ENCODE results near the gene BICDL2. TPM values are rescaled to one million over a fixed set of nuclear protein-coding genes. Genes with fewer than 3 reads are reported as not detected.
"Not testable (repeated sequence)": the region's sequence is repeated elsewhere in the genome, so short reads cannot be mapped to it uniquely, and the experiment has no call there.

BICDL2 gene, protein sequence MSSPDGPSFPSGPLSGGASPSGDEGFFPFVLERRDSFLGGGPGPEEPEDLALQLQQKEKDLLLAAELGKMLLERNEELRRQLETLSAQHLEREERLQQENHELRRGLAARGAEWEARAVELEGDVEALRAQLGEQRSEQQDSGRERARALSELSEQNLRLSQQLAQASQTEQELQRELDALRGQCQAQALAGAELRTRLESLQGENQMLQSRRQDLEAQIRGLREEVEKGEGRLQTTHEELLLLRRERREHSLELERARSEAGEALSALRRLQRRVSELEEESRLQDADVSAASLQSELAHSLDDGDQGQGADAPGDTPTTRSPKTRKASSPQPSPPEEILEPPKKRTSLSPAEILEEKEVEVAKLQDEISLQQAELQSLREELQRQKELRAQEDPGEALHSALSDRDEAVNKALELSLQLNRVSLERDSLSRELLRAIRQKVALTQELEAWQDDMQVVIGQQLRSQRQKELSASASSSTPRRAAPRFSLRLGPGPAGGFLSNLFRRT
- total RNA-seq (not detected), polyA plus RNA-seq (not detected)

DNA sequence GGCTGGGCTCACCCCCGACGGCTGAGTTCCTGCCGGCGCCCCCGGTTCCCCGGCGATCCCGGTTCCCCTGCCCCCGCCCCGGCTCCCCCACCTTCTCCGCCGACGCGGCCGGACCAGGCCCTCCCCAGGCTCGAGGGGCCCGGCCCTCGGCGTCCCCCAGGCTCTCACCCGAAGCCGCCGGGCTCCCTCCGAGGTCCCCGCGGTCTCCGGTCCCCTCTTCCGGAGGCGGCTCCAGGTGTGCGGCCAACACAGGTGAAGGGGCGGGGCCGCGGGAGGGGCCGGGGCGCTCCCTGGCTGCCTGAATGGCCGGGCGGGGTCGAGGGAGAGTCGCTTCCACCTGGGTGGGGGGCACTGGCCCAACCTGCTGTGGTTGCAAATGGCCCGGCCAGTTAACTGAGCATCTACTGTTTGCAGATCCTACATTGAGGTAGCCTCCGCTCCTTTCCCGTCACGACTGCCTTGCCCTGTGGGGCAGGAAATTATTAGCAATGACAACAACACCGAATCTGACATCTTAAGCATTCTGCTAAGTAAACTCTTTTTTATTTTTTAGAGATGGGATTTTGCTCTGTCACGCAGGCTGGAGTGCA, at the start of gene BICDL2:
Gene BICDL2, minus strand, starts transcription at position 219 of the 590 bp plus-strand sequence. CDS start 1,448 bp downstream, outside the sequence.
- H3K4me1 ChIP-seq (ENCODE audit: control insufficient read depth, insufficient read depth, low read length, poor library complexity, severe bottlenecking): peaks cover 16% of the 10 kb centered on the region
- DNase-seq (no peak), ATAC-seq (ENCODE audit: low read depth in 2 of 2) (no peak)
- no peaks in the 10 kb centered on the region for H3K9me3 ChIP-seq (ENCODE audit: control insufficient read depth in 2 of 2, low read length in 2 of 2)
- H3K36me3 ChIP-seq (ENCODE audit: control insufficient read depth, insufficient read depth, low read length): no peaks in the 10 kb centered on the region
- peaks cover 44% of the 10 kb centered on the region for H3K27me3 ChIP-seq (ENCODE audit: control insufficient read depth, insufficient read depth, low read length)
- Mint-ChIP-seq H3K36me3 (no peaks in the 10 kb centered on the region), H3K27me3 (peaks cover 84% of the 10 kb centered on the region), H3K4me1 (peaks cover 0 to 12% (median 1%) of the 10 kb centered on the region in 4 donors), H3K4me3 (peak within 1 kb of the TSS in 2 of 4 donors; percentile 22 to 70), H3K27ac (no peak within 1 kb of the TSS), H3K9me3 (peaks cover 0 to 7% (median 0%) of the 10 kb centered on the region in 7 donors)
- H3K4me3 ChIP-seq (ENCODE audit: low read depth, low read length): no peak within 1 kb of the TSS
- H3K27ac ChIP-seq (ENCODE audit: insufficient read depth, low read length, poor library complexity, severe bottlenecking): no peak within 1 kb of the TSS

DNA sequence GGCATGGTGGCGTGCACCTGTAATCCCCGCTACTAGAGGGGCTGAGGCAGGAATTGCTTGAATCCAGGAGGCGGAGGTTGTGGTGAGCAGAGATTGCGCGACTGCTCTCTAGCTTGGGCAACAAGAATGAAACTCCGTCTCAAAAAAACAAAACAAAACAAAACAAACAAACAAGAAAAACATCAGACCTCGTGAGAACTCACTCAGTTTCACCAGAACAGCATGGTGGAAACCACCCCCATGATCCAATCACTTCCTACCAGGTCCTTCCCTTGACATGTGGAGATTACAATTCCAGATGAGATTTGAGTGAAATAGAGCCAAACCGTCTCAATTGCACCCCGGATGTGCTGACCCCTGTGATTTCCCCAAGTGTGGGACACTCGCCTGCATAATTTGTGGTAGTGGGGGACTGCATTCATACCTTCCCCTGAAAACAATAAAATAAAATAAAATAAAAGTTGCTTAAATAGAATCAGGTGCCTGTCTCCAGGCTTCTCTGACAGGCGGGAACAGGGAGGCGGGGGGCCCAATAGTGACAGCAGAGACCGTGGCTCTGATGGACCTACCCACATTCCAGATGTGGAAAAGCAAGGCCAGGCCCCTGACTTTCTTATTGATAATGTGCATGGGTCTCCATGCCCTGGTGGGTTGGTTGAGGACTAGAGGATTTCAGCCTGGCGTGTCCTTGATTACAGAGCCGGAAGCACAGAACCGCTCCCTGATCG, 49.3 kb upstream of the BICDL2 start:
- H3K4me1 ChIP-seq (ENCODE audit: control insufficient read depth, insufficient read depth, low read length, poor library complexity, severe bottlenecking): peaks cover 26% of the 10 kb centered on the region
- H3K36me3 ChIP-seq (ENCODE audit: control insufficient read depth, insufficient read depth, low read length): no peaks in the 10 kb centered on the region
- peaks cover 5 to 64% (median 28%) of the 10 kb centered on the region in 4 donors for H3K4me1 Mint-ChIP-seq
- H3K27me3 ChIP-seq (ENCODE audit: control insufficient read depth, insufficient read depth, low read length): no peaks in the 10 kb centered on the region
- ATAC-seq (ENCODE audit: low read depth in 2 of 2) (no peak), DNase-seq (no peak)
- H3K9me3 ChIP-seq (ENCODE audit: control insufficient read depth in 2 of 2, low read length in 2 of 2): no peaks in the 10 kb centered on the region
- peak overlapping the region; percentile 53 to 90 (median 76) for H3K4me3 Mint-ChIP-seq
- H3K4me3 ChIP-seq (ENCODE audit: low read depth, low read length): peak overlapping the region; percentile 48
- no peaks in the 10 kb centered on the region for H3K9me3 Mint-ChIP-seq
- H3K36me3 Mint-ChIP-seq: no peaks in the 10 kb centered on the region
- H3K27ac ChIP-seq (ENCODE audit: insufficient read depth, low read length, poor library complexity, severe bottlenecking): peak overlapping the region; percentile 37
- H3K27me3 Mint-ChIP-seq: no peaks in the 10 kb centered on the region
- H3K27ac Mint-ChIP-seq: peak overlapping the region; percentile 71 to 86 (median 73)

DNA sequence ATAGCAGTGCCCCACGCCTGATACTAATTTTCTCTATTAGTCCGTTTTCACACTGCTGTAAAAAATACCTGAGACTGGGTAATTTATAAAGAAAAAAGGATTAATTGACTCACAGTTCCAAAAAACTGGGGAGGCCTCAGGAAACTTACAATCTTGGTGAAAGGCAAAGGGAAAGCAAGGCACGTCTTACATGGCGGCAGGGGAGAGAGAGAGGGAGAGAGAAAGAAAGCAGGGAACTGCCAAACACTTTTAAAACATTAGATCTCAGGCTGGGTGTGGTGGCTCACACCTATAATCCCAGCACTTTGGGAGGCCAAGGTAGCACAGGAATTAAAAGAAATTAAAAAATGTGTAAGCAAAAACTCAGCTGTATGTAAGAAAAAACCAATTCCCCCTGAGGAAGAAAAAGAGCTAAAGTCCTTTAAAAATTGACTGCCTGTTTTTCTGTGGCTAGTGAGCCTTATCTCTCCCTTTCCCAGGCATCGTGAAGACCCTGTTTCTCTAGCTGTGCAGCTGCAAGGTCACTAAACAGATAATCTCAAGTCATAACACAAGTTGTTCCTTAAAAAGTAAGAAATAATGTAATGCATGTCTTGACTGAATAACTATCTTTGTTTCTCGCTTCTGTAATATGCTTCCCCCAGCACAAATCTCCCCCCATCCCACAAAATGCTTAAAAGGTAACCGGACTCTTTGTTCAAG, 48.4 kb upstream of the BICDL2 start:
- Mint-ChIP-seq H3K36me3 (no peaks in the 10 kb centered on the region), H3K9me3 (peaks cover 0 to 3% (median 0%) of the 10 kb centered on the region in 7 donors), H3K27me3 (no peaks in the 10 kb centered on the region), H3K4me1 (peaks cover 5 to 68% (median 31%) of the 10 kb centered on the region in 4 donors), H3K4me3 (peak overlapping the region; percentile 26 to 90 (median 62)), H3K27ac (peak overlapping the region; percentile 53 to 73 (median 71))
- Histone ChIP-seq H3K27ac (ENCODE audit: insufficient read depth, low read length, poor library complexity, severe bottlenecking) (no peak overlapping the region), H3K4me3 (ENCODE audit: low read depth, low read length) (peak overlapping the region; percentile 39), H3K36me3 (ENCODE audit: control insufficient read depth, insufficient read depth, low read length) (no peaks in the 10 kb centered on the region), H3K4me1 (ENCODE audit: control insufficient read depth, insufficient read depth, low read length, poor library complexity, severe bottlenecking) (peaks cover 29% of the 10 kb centered on the region), H3K9me3 (ENCODE audit: control insufficient read depth in 2 of 2, low read length in 2 of 2) (no peaks in the 10 kb centered on the region), H3K27me3 (ENCODE audit: control insufficient read depth, insufficient read depth, low read length) (no peaks in the 10 kb centered on the region)
- ATAC-seq (ENCODE audit: low read depth in 2 of 2) (no peak), DNase-seq (no peak)

DNA sequence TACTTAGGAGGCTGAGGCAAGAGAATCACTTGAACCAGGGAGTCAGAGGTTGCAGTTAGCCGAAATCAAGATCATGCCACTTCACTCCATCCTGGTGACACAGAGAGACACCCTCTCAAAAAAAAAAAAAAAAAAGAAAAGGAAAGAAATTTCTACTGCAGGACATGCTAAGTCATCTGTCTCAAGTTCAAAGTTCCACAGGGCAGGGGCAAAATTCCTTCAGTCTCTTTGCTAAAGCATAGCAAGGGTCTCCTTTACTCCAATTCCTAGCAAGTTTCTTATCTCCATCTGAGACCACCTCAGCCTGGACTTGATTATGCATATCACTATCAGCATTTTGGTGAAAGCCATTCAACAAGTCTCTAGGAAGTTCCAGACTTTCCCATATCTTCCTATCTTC, 47.7 kb upstream of the BICDL2 start:
- H3K4me1 ChIP-seq (ENCODE audit: control insufficient read depth, insufficient read depth, low read length, poor library complexity, severe bottlenecking): peaks cover 29% of the 10 kb centered on the region
- no peak for ATAC-seq (ENCODE audit: low read depth in 2 of 2)
- Mint-ChIP-seq H3K27me3 (no peaks in the 10 kb centered on the region), H3K4me1 (peaks cover 5 to 74% (median 37%) of the 10 kb centered on the region in 4 donors), H3K36me3 (peaks cover 5% of the 10 kb centered on the region), H3K27ac (peak overlapping the region; percentile 31 to 79 (median 73)), H3K9me3 (peaks cover 0 to 3% (median 0%) of the 10 kb centered on the region in 7 donors), H3K4me3 (peak overlapping the region in 1 of 4 donors; percentile 90)
- H3K27me3 ChIP-seq (ENCODE audit: control insufficient read depth, insufficient read depth, low read length): no peaks in the 10 kb centered on the region
- peak overlapping the region; percentile 39 for H3K4me3 ChIP-seq (ENCODE audit: low read depth, low read length)
- no peak for DNase-seq
- no peaks in the 10 kb centered on the region for H3K9me3 ChIP-seq (ENCODE audit: control insufficient read depth in 2 of 2, low read length in 2 of 2)
- no peak overlapping the region for H3K27ac ChIP-seq (ENCODE audit: insufficient read depth, low read length, poor library complexity, severe bottlenecking)
- no peaks in the 10 kb centered on the region for H3K36me3 ChIP-seq (ENCODE audit: control insufficient read depth, insufficient read depth, low read length)

GRCh38 chr16:3083408-3083807, 46.7 kb upstream of the BICDL2 start:
- H3K27me3 ChIP-seq (ENCODE audit: control insufficient read depth, insufficient read depth, low read length); H3K9me3 ChIP-seq (ENCODE audit: control insufficient read depth in 2 of 2, low read length in 2 of 2); H3K9me3 Mint-ChIP-seq; H3K27ac Mint-ChIP-seq; ATAC-seq (ENCODE audit: low read depth in 2 of 2); H3K4me3 ChIP-seq (ENCODE audit: low read depth, low read length); H3K27ac ChIP-seq (ENCODE audit: insufficient read depth, low read length, poor library complexity, severe bottlenecking); H3K36me3 ChIP-seq (ENCODE audit: control insufficient read depth, insufficient read depth, low read length); H3K27me3 Mint-ChIP-seq; DNase-seq; H3K36me3 Mint-ChIP-seq: not testable (repeated sequence)
- Mint-ChIP-seq H3K4me3 (peak overlapping the region in 1 of 4 donors; percentile 90), H3K4me1 (peaks cover 8 to 78% (median 41%) of the 10 kb centered on the region in 4 donors)
- peaks cover 40% of the 10 kb centered on the region for H3K4me1 ChIP-seq (ENCODE audit: control insufficient read depth, insufficient read depth, low read length, poor library complexity, severe bottlenecking)

- H3K27ac ChIP-seq (ENCODE audit: insufficient read depth, low read length, poor library complexity, severe bottlenecking); H3K27me3 Mint-ChIP-seq; ATAC-seq (ENCODE audit: low read depth in 2 of 2); DNase-seq; H3K4me3 ChIP-seq (ENCODE audit: low read depth, low read length); H3K36me3 ChIP-seq (ENCODE audit: control insufficient read depth, insufficient read depth, low read length); H3K9me3 Mint-ChIP-seq; H3K27me3 ChIP-seq (ENCODE audit: control insufficient read depth, insufficient read depth, low read length); H3K27ac Mint-ChIP-seq; H3K9me3 ChIP-seq (ENCODE audit: control insufficient read depth in 2 of 2, low read length in 2 of 2): not testable (repeated sequence)
- Mint-ChIP-seq H3K36me3 (peaks cover 17% of the 10 kb centered on the region), H3K4me1 (peaks cover 13 to 79% (median 47%) of the 10 kb centered on the region in 4 donors), H3K4me3 (peak overlapping the region in 1 of 4 donors; percentile 35)
- peaks cover 43% of the 10 kb centered on the region for H3K4me1 ChIP-seq (ENCODE audit: control insufficient read depth, insufficient read depth, low read length, poor library complexity, severe bottlenecking)
Observed at GRCh38 chr16:3081957-3082356, 45.2 kb upstream of the BICDL2 start.

GRCh38 chr16:3080024-3080423, 43.3 kb upstream of the BICDL2 start:
- peaks cover 17% of the 10 kb centered on the region for H3K36me3 Mint-ChIP-seq

More at GRCh38 chr16:3080024-3080423, 43.3 kb upstream of the BICDL2 start:
- Mint-ChIP-seq H3K27me3 (no peaks in the 10 kb centered on the region), H3K27ac (peak overlapping the region; percentile 44 to 99 (median 88)), H3K4me1 (peaks cover 16 to 85% (median 57%) of the 10 kb centered on the region in 4 donors), H3K9me3 (peaks cover 0 to 3% (median 0%) of the 10 kb centered on the region in 7 donors), H3K4me3 (peak overlapping the region in 3 of 4 donors; percentile 36 to 90 (median 40))
- DNase-seq: no peak
- Histone ChIP-seq H3K4me3 (ENCODE audit: low read depth, low read length) (no peak overlapping the region), H3K36me3 (ENCODE audit: control insufficient read depth, insufficient read depth, low read length) (no peaks in the 10 kb centered on the region), H3K9me3 (ENCODE audit: control insufficient read depth in 2 of 2, low read length in 2 of 2) (no peaks in the 10 kb centered on the region), H3K27ac (ENCODE audit: insufficient read depth, low read length, poor library complexity, severe bottlenecking) (peak overlapping the region; percentile 14), H3K4me1 (ENCODE audit: control insufficient read depth, insufficient read depth, low read length, poor library complexity, severe bottlenecking) (peaks cover 54% of the 10 kb centered on the region), H3K27me3 (ENCODE audit: control insufficient read depth, insufficient read depth, low read length) (no peaks in the 10 kb centered on the region)
- no peak for ATAC-seq (ENCODE audit: low read depth in 2 of 2)

Data from CD4-positive, CD25-positive, alpha-beta regulatory T cell (primary cell).